OCI-LY3 (cell line): Measurements from ENCODE around the gene HIVEP3.

ENCODE experiments used
- H2AFZ ChIP-seq: fragments of 200-600, 300-600 bp; shearing (Covaris generic); 2 replicates; pipeline ENCODE4 v1.6.0; 2014; ENCODE audit warnings: antibody characterized with exemption, low read depth, low read length
- H3K27ac ChIP-seq: fragments of 200-600, 300-600 bp; sonication (generic); 2 replicates; pipeline ENCODE4 v1.5.1; 2014; ENCODE audit warnings: mild to moderate bottlenecking, low read length, moderate library complexity, mixed read lengths
- H3K27me3 ChIP-seq: fragments of 200-600, 300-600 bp; sonication (generic); 2 replicates; pipeline ENCODE4 v1.6.1; 2014; ENCODE audit warnings: low read depth, low read length, mixed read lengths
- H3K36me3 ChIP-seq: fragments of 200-600, 300-600 bp; sonication (generic); replicated peaks from 2 replicates; pipeline ENCODE3; 2014; ENCODE audit warnings: low read depth, low read length, mixed read lengths
- H3K4me1 ChIP-seq: fragments of 300-600, 200-600 bp; sonication (generic); 2 replicates; pipeline ENCODE4 v1.6.1; 2014; ENCODE audit warnings: low read length, mixed read lengths
- H3K4me2 ChIP-seq: fragments of 200-600, 300-600 bp; sonication (generic); 2 replicates; pipeline ENCODE4 v1.6.1; 2014; ENCODE audit warnings: low read length, mixed read lengths
- H3K4me3 ChIP-seq: fragments of 300-600, 200-600 bp; sonication (generic); 2 replicates; pipeline ENCODE4 v1.5.1; 2014; ENCODE audit warnings: antibody characterized with exemption, mild to moderate bottlenecking, low read length, moderate library complexity
- H3K79me2 ChIP-seq: fragments of 300-600, 200-600 bp; shearing (Covaris generic); 2 replicates; pipeline ENCODE4 v1.6.1; 2014; ENCODE audit warnings: mild to moderate bottlenecking, low read length, mixed read lengths
- H3K9ac ChIP-seq: fragments of 300-600, 200-600 bp; shearing (Covaris generic); 2 replicates; pipeline ENCODE4 v1.6.0; 2014; ENCODE audit warnings: mild to moderate bottlenecking, low read length, moderate library complexity
- H3K9me3 ChIP-seq: fragments of 200-600, 300-600 bp; shearing (Covaris generic); 2 replicates; pipeline ENCODE4 v1.6.1; 2014; ENCODE audit warnings: low read length, mixed read lengths; ENCODE audit not compliant: insufficient read depth
- H4K20me1 ChIP-seq: fragments of 200-600, 300-600 bp; sonication (generic); 2 replicates; pipeline ENCODE4 v1.6.1; 2016; ENCODE audit warnings: low read length, mixed read lengths; ENCODE audit not compliant: insufficient read depth
- EZH2phosphoT487 ChIP-seq: fragments of 200-600 bp; shearing (Covaris generic); IDR thresholded peaks from 2 replicates; pipeline ENCODE4 v1.6.1; 2018; ENCODE audit warnings: antibody characterized with exemption, mixed run types, low read depth
- TF ChIP-seq, protein P1 (sequence below): fragments of 200-600, 300-600 bp; sonication (generic); IDR thresholded peaks from 2 replicates; pipeline ENCODE4 v1.5.1; 2014; ENCODE audit warnings: antibody characterized with exemption, low read length, low read depth

The HIVEP3 gene

GRCh38 chr1:41691424-41691823 lies 227.3 kb downstream of the HIVEP3 start:
- Histone ChIP-seq H3K9ac (no peak overlapping the region), H3K4me1 (peaks cover 25% of the 10 kb centered on the region), H3K36me3 (peaks cover 2% of the 10 kb centered on the region), H3K27ac (no peak overlapping the region), H3K9me3 (no peaks in the 10 kb centered on the region), H3K4me3 (no peak overlapping the region), H3K4me2 (no peak overlapping the region), H4K20me1 (no peaks in the 10 kb centered on the region), H3K27me3 (no peaks in the 10 kb centered on the region), H3K79me2 (peaks cover 3% of the 10 kb centered on the region; the same call in 1 of the 2 replicates), H2AFZ (no peak overlapping the region)
- TF ChIP-seq EZH2phosphoT487 = no peak
- TF ChIP-seq, protein P1, sequence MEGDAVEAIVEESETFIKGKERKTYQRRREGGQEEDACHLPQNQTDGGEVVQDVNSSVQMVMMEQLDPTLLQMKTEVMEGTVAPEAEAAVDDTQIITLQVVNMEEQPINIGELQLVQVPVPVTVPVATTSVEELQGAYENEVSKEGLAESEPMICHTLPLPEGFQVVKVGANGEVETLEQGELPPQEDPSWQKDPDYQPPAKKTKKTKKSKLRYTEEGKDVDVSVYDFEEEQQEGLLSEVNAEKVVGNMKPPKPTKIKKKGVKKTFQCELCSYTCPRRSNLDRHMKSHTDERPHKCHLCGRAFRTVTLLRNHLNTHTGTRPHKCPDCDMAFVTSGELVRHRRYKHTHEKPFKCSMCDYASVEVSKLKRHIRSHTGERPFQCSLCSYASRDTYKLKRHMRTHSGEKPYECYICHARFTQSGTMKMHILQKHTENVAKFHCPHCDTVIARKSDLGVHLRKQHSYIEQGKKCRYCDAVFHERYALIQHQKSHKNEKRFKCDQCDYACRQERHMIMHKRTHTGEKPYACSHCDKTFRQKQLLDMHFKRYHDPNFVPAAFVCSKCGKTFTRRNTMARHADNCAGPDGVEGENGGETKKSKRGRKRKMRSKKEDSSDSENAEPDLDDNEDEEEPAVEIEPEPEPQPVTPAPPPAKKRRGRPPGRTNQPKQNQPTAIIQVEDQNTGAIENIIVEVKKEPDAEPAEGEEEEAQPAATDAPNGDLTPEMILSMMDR = no peak

GRCh38 chr1:41690331-41690730 lies 228.4 kb downstream of the HIVEP3 start:
- H3K36me3 ChIP-seq = peaks cover 2% of the 10 kb centered on the region
- no peaks in the 10 kb centered on the region for H3K9me3 ChIP-seq
- H2AFZ ChIP-seq = no peak overlapping the region
- no peak overlapping the region for H3K9ac ChIP-seq
- H4K20me1 ChIP-seq = no peaks in the 10 kb centered on the region
- peaks cover 3% of the 10 kb centered on the region; the same call in 1 of the 2 replicates for H3K79me2 ChIP-seq
- H3K4me3 ChIP-seq = no peak overlapping the region
- H3K4me2 ChIP-seq = no peak overlapping the region
- TF ChIP-seq, protein P1 = no peak
- no peak for TF ChIP-seq EZH2phosphoT487
- H3K27ac ChIP-seq = no peak overlapping the region
- H3K27me3 ChIP-seq = no peaks in the 10 kb centered on the region
- peaks cover 30% of the 10 kb centered on the region for H3K4me1 ChIP-seq

GRCh38 chr1:41689558-41689981 lies 229.2 kb downstream of the HIVEP3 start:
- H3K9ac ChIP-seq = no peak overlapping the region
- no peak for TF ChIP-seq EZH2phosphoT487
- TF ChIP-seq, protein P1 = no peak

GRCh38 chr1:41689139-41689538 lies 229.6 kb downstream of the HIVEP3 start:
- Histone ChIP-seq H4K20me1 (no peaks in the 10 kb centered on the region), H3K27me3 (no peaks in the 10 kb centered on the region), H3K4me1 (peaks cover 41% of the 10 kb centered on the region), H3K4me3 (no peak overlapping the region), H3K9me3 (no peaks in the 10 kb centered on the region), H3K4me2 (no peak overlapping the region), H3K27ac (no peak overlapping the region), H3K36me3 (peaks cover 2% of the 10 kb centered on the region), H3K9ac (no peak overlapping the region), H3K79me2 (peaks cover 3% of the 10 kb centered on the region; the same call in 1 of the 2 replicates), H2AFZ (no peak overlapping the region)
- TF ChIP-seq, protein P1 = no peak
- no peak for TF ChIP-seq EZH2phosphoT487

More at GRCh38 chr1:41689558-41689981, 229.2 kb downstream of the HIVEP3 start:
- H3K79me2 ChIP-seq = peaks cover 3% of the 10 kb centered on the region; the same call in 1 of the 2 replicates
- no peaks in the 10 kb centered on the region for H4K20me1 ChIP-seq
- H3K4me3 ChIP-seq = no peak overlapping the region
- peaks cover 37% of the 10 kb centered on the region for H3K4me1 ChIP-seq
- no peaks in the 10 kb centered on the region for H3K27me3 ChIP-seq
- no peak overlapping the region for H3K27ac ChIP-seq
- H2AFZ ChIP-seq = no peak overlapping the region
- H3K4me2 ChIP-seq = no peak overlapping the region
- peaks cover 2% of the 10 kb centered on the region for H3K36me3 ChIP-seq
- no peaks in the 10 kb centered on the region for H3K9me3 ChIP-seq
